Measurements from ENCODE around the gene ARHGAP8.

The ARHGAP8 gene

DNA sequence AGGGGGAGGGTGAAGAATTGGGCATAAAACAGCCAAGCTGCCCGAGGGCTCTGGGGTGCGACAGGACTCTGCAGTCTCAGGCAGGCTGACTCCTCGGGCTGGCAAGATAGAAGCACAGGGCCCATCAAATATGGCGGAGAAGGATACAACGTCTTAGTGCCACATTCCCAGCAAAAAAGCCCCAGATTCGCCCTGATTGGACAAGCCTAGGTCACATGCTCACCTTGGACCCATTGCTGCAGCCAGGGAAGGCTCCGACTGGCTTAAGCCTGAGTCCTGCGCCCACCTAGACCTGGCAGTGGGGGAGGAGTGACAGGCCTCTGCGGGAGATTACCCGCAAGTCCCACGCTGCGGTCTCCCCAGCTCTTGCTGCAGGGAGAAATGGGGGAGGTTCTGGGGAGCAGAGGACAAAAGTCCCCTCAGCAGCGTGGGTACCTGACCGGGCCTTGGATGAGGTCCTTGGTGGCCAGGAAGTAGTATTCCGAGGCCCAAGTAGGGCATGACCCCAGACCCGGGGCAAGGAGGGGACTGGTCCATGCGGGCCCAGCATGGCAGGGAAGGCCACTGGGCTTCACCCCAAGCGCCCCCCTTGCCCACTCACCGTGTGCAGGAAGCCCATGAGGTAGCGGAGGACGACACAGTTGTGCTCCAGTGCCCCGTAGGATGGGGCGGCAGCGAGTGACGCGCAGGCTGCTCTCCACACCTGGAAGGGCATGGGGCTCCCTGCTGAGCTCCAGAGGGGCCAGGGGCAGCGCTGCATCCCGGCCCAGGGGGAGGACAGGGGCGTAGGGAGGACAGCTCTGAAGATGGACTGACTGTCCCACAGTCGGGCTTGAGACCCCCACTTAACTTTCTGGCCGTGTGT, 113.0 kb downstream of the ARHGAP8 start:
- Histone ChIP-seq H3K36me3 (peaks cover 26% of the 10 kb centered on the region), H3K27me3 (ENCODE audit: insufficient read depth, low read depth, severe bottlenecking) (no peaks in the 10 kb centered on the region), H3K4me3 (ENCODE audit: low read depth, low read length) (no peak overlapping the region), H3K27ac (no peak overlapping the region), H3K9me3 (ENCODE audit: severe bottlenecking) (no peaks in the 10 kb centered on the region)
- no peak for DNase-seq
- TF ChIP-seq, protein P1, sequence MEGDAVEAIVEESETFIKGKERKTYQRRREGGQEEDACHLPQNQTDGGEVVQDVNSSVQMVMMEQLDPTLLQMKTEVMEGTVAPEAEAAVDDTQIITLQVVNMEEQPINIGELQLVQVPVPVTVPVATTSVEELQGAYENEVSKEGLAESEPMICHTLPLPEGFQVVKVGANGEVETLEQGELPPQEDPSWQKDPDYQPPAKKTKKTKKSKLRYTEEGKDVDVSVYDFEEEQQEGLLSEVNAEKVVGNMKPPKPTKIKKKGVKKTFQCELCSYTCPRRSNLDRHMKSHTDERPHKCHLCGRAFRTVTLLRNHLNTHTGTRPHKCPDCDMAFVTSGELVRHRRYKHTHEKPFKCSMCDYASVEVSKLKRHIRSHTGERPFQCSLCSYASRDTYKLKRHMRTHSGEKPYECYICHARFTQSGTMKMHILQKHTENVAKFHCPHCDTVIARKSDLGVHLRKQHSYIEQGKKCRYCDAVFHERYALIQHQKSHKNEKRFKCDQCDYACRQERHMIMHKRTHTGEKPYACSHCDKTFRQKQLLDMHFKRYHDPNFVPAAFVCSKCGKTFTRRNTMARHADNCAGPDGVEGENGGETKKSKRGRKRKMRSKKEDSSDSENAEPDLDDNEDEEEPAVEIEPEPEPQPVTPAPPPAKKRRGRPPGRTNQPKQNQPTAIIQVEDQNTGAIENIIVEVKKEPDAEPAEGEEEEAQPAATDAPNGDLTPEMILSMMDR (IDR thresholded peaks at IDR 0.05; ENCODE audit: low read depth, low read length), result no peak

DNA sequence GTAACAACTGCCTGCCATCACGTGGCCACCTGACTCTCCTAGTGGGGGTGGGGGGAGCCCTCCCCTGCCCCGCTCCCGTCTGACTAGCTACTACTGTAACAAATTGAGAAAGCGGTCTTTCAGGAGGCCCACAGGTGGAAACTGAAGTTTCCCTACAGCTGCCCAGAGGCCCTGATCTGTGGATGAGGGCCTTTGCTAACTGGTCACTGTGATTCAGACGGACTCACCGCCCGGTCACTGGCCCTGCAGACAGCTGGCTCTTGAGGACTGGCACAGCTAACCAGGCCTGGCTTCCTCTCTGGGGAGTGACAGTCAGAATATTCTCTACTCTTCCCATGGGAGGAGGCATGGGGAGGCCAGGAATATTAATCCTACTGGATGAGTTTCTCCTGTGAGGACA, 116.8 kb downstream of the ARHGAP8 start:
- TF ChIP-seq, protein P1 (IDR thresholded peaks at IDR 0.05; ENCODE audit: low read depth, low read length), result no peak
- Histone ChIP-seq H3K36me3 (peaks cover 18% of the 10 kb centered on the region), H3K4me3 (ENCODE audit: low read depth, low read length) (no peak overlapping the region), H3K27me3 (ENCODE audit: insufficient read depth, low read depth, severe bottlenecking) (no peaks in the 10 kb centered on the region), H3K9me3 (ENCODE audit: severe bottlenecking) (peaks cover 2% of the 10 kb centered on the region), H3K27ac (peak overlapping the region; percentile 62; the same call in 1 of the 2 replicates)
- no peak for DNase-seq

DNA sequence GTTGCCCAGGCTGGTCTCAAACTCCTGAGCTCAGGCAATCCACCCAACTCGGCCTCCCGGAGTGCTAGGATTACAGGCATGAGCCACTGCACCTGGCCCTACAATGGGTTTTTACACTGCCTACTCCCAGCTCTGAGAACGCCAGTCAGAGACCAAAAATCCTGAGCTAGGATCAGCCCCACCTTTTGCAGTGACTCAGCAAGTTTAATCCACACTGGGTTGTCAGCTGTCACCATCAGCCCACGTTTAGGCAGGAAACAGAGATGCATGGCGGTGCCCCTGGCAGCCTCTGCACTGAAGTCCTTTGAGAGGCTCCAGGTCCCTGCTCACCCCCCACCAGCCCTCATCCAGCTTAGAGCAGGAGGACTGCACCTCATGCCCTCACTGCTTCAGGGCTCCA, 117.6 kb downstream of the ARHGAP8 start:
- H3K27ac ChIP-seq, result peak overlapping the region; percentile 62
- DNase-seq, result peak; percentile 68

DNA sequence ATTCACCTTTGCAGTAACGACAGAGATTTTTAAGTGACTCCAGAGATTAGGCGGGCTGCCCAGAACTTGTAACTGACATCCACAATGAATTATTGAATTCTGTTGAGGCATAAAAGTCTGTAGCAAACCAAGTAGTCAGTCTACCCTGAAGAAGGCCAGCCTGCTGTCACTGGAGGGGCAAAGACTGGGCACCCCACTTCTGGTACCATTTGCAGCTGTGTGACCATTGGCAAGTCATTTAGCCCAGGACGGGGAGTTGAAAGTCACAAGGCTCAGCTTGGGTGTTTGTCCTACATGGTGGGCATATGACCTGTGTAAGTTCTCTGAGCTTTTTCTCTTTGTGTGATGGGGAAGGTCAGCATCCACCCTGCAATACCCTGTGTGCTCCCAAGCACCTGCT, 119.4 kb downstream of the ARHGAP8 start:
- Histone ChIP-seq H3K9me3 (ENCODE audit: severe bottlenecking) (peaks cover 6% of the 10 kb centered on the region), H3K4me3 (ENCODE audit: low read depth, low read length) (no peak overlapping the region), H3K27ac (no peak overlapping the region), H3K36me3 (peaks cover 20% of the 10 kb centered on the region), H3K27me3 (ENCODE audit: insufficient read depth, low read depth, severe bottlenecking) (no peaks in the 10 kb centered on the region)
- TF ChIP-seq, protein P1 (IDR thresholded peaks at IDR 0.05; ENCODE audit: low read depth, low read length), result no peak
- no peak for DNase-seq

More for the DNA sequence above, 117.6 kb downstream of the ARHGAP8 start:
- Histone ChIP-seq H3K4me3 (ENCODE audit: low read depth, low read length) (no peak overlapping the region), H3K27me3 (ENCODE audit: insufficient read depth, low read depth, severe bottlenecking) (no peaks in the 10 kb centered on the region), H3K36me3 (peaks cover 17% of the 10 kb centered on the region), H3K9me3 (ENCODE audit: severe bottlenecking) (peaks cover 2% of the 10 kb centered on the region)
- TF ChIP-seq, protein P1 (IDR thresholded peaks at IDR 0.05; ENCODE audit: low read depth, low read length), result no peak

DNA sequence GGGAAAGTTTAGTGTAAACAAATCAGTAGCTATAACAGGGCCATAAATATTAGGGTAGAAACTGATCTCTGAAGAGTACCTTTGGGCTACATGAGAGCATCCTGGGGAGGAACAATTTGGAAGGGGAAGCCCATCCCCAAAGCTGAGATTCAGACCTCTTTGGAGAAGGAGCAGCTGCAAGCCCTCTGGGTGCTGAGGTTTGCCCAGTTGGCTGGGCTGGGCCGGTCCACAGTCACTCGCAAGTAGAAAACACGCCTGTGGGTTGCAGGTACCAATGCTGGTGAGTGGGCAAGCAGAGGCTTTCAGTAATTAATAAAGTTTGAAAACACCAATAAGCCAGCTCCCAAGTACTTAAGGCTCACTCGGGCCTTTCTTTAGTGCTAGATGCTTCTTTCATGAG, 124.5 kb downstream of the ARHGAP8 start:
- TF ChIP-seq, protein P1 (IDR thresholded peaks at IDR 0.05; ENCODE audit: low read depth, low read length), result no peak
- H3K36me3 ChIP-seq, result peaks cover 35% of the 10 kb centered on the region
- DNase-seq, result no peak
- H3K9me3 ChIP-seq (ENCODE audit: severe bottlenecking), result peaks cover 11% of the 10 kb centered on the region
- H3K4me3 ChIP-seq (ENCODE audit: low read depth, low read length), result no peak overlapping the region
- no peaks in the 10 kb centered on the region for H3K27me3 ChIP-seq (ENCODE audit: insufficient read depth, low read depth, severe bottlenecking)
- no peak overlapping the region for H3K27ac ChIP-seq

Data from WERI-Rb-1 (cell line).